Measurements from ENCODE around the gene PTPRN2.

The PTPRN2 gene

GRCh38 chr7:158187694-158187994, 400.0 kb downstream of the PTPRN2 start:
- TF ChIP-seq CTCF (IDR thresholded peaks at IDR 0.05) (no peak), ZFX (IDR thresholded peaks at IDR 0.05; ENCODE audit: borderline replicate concordance) (no peak)
- no peak overlapping the region for H3K27ac ChIP-seq

GRCh38 chr7:158186864-158187693, 400.5 kb downstream of the PTPRN2 start:
- TF ChIP-seq CTCF (IDR thresholded peaks at IDR 0.05), result no peak
- TF ChIP-seq ZFX (IDR thresholded peaks at IDR 0.05; ENCODE audit: borderline replicate concordance), result no peak
- no peak overlapping the region for H3K27ac ChIP-seq

DNA sequence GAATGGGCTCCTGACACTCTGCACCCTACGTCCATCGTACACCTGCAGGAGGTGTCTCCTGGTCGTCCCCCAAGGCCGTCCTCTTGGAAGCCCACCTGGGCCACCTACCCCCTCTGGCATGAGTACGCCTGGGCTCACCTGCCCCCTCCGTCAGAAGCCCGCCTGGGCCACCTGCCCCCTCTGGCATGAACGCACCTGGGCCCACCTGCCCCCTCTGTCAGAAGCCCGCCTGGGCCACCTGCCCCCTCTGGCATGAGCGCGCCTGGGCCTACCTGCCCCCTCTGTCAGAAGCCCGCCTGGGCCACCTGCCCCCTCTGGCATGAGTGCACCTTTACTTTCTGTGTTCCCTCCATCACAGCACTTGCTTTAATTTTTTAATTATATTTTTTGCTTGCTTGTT, 401.2 kb downstream of the PTPRN2 start:
- no peak for TF ChIP-seq ZFX (IDR thresholded peaks at IDR 0.05; ENCODE audit: borderline replicate concordance)
- no peak for TF ChIP-seq CTCF (IDR thresholded peaks at IDR 0.05)
- H3K27ac ChIP-seq, result no peak overlapping the region

DNA sequence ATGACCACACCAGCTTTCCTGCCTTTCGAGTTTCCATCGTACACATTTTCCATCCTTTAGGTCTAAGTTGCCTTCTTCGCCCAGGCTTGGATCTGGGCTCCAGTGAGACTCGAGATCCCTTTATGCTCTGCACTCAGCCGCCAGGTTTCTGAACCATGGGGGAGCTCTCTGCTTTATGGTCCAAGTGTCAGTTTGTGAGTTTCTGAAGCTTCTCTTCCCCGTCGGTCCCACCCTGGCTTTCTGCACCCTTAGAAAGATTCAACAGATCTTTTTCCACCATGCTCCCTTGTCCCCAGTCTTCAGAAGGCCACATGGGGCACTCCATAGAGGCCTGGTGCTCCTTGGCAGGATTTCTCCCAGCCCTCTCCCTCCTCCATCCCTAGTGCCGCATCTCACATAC, 402.0 kb downstream of the PTPRN2 start:
- H3K27ac ChIP-seq, result no peak overlapping the region
- TF ChIP-seq CTCF (IDR thresholded peaks at IDR 0.05) (no peak), ZFX (IDR thresholded peaks at IDR 0.05; ENCODE audit: borderline replicate concordance) (no peak)

GRCh38 chr7:158183431-158183830, 404.2 kb downstream of the PTPRN2 start:
- TF ChIP-seq ZFX (IDR thresholded peaks at IDR 0.05; ENCODE audit: borderline replicate concordance), result no peak
- TF ChIP-seq CTCF (IDR thresholded peaks at IDR 0.05), result no peak
- no peak overlapping the region for H3K27ac ChIP-seq

DNA sequence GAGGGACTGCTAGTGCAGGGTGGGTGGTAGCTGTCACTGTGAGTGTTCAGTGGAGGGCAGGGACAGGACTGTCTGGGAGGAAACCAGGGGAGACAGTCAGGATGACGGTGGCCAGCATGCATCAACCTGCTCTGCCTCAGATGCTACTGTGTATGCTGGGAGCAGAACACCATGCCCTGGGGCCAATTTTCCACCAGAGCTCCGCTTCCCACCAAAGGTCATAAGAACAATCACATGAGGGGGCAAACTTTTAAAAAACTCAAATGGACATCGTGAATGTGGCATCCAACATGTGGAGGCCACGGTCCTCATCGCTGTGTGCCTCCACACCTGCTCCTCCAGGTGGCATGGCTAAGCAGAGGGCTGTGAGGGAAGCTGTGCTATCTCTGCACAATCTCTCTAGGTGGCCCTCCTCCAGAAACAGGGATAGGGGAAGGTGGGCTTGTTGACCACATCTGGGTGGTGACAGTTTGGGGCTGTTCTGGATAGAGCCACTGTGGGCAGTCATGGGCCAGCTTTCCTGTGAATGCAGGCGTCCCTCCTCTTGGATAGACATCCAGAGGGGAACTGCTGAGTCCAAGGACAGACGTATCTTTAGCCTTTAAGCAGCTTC, 411.0 kb downstream of the PTPRN2 start:
- no peak overlapping the region for H3K27ac ChIP-seq
- no peak for TF ChIP-seq CTCF (IDR thresholded peaks at IDR 0.05)

GRCh38 chr7:158175779-158176178, 411.8 kb downstream of the PTPRN2 start:
- no peak for TF ChIP-seq CTCF (IDR thresholded peaks at IDR 0.05)
- H3K27ac ChIP-seq, result no peak overlapping the region
